SK-N-SH treated with all-trans-retinoic acid at 6 μM for 48 hours (cell line): ENCODE results near the gene ST3GAL4.

Experiments used
- CREB5 ChIP-seq: fragments of 250-450 bp; sonication (Bioruptor Pico); IDR thresholded peaks from 2 replicates; pipeline ENCODE4 v1.5.1; 2020; ENCODE audit warnings: low read depth, mild to moderate bottlenecking, moderate library complexity
- ISL1 ChIP-seq: fragments of 250-450 bp; sonication (Bioruptor Pico); IDR thresholded peaks from 2 replicates; pipeline ENCODE4 v2.1.2; 2022; ENCODE audit warnings: mild to moderate bottlenecking, moderate library complexity
- OSR1 ChIP-seq: fragments of 250-450 bp; sonication (Bioruptor Pico); IDR thresholded peaks from 2 replicates; pipeline ENCODE4 v1.8.0; 2022; ENCODE audit warnings: moderate library complexity, mild to moderate bottlenecking, inconsistent platforms
- PATZ1 ChIP-seq: fragments of 250-450 bp; sonication (Bioruptor Pico); IDR thresholded peaks from 2 replicates; pipeline ENCODE4 v1.8.0; 2020; ENCODE audit warnings: mild to moderate bottlenecking, moderate library complexity, borderline replicate concordance
- PPARA ChIP-seq: fragments of 250-450 bp; sonication (Bioruptor Pico); IDR thresholded peaks from 2 replicates; pipeline ENCODE4 v1.5.0; 2020; ENCODE audit warnings: mild to moderate bottlenecking, borderline replicate concordance
- RARB ChIP-seq: fragments of 250-450 bp; sonication (Bioruptor Pico); IDR thresholded peaks from 2 replicates; pipeline ENCODE4 v1.8.0; 2021; ENCODE audit warnings: mild to moderate bottlenecking, moderate library complexity
- TOX ChIP-seq: fragments of 250-450 bp; sonication (Bioruptor Pico); IDR thresholded peaks from 2 replicates; pipeline ENCODE4 v1.8.0; 2021; ENCODE audit warnings: mild to moderate bottlenecking, moderate library complexity, borderline replicate concordance
- ZFP3 ChIP-seq: fragments of 250-450 bp; sonication (Bioruptor Pico); IDR thresholded peaks from 2 replicates; pipeline ENCODE4 v1.5.0; 2020; ENCODE audit warnings: mild to moderate bottlenecking, moderate library complexity
- ZFP30 ChIP-seq: fragments of 450-650 bp; formaldehyde crosslinking; IDR thresholded peaks from 2 replicates; pipeline ENCODE4 v1.5.0; 2022; ENCODE audit warnings: mild to moderate bottlenecking, moderate library complexity
- ZNF70 ChIP-seq: fragments of 450-650 bp; formaldehyde crosslinking; IDR thresholded peaks from 2 replicates; pipeline ENCODE4 v1.5.0; 2020; ENCODE audit warnings: mild to moderate bottlenecking, moderate library complexity

- TF ChIP-seq ZFP30 (CRISPR knock-in tag) (no peak), ZFP3 (no peak), PATZ1 (CRISPR knock-in tag) (no peak), OSR1 (CRISPR knock-in tag) (no peak), ISL1 (CRISPR knock-in tag) (no peak), RARB (CRISPR knock-in tag) (no peak), PPARA (no peak), CREB5 (CRISPR knock-in tag) (no peak), ZNF70 (no peak), TOX (CRISPR knock-in tag) (no peak)
Measured at GRCh38 chr11:126380909-126381308, 25.4 kb downstream of the ST3GAL4 start.
